Fibroblast of lung (primary cell): ENCODE data around the gene OTC. TPM values are rescaled to one million over a fixed set of nuclear protein-coding genes. Genes with fewer than 3 reads are reported as not detected.

Source experiments
- DNase-seq, 2 donors: peaks; one replicate each; pipeline versions ENCODE4 v3.0.0 to v3.0.0-alpha.2; 2010; ENCODE audit warnings: low read depth in 2 of 2
- H2AFZ ChIP-seq: 2 replicates; pipeline ENCODE4 v1.5.1; 2012; ENCODE audit warnings: low read length, control low read depth, inconsistent platforms
- H3K27ac ChIP-seq: 2 replicates; pipeline ENCODE4 v1.5.1; 2011; ENCODE audit warnings: low read length, control low read depth; ENCODE audit not compliant: insufficient read depth
- H3K27me3 ChIP-seq: 2 replicates; pipeline ENCODE4 v1.5.1; 2011; ENCODE audit warnings: mild to moderate bottlenecking, low read length; ENCODE audit not compliant: control insufficient read depth, insufficient read depth
- H3K36me3 ChIP-seq: 2 replicates; pipeline ENCODE4 v1.5.1; 2011; ENCODE audit warnings: low read length; ENCODE audit not compliant: control insufficient read depth, insufficient read depth
- H3K4me1 ChIP-seq: 2 replicates; pipeline ENCODE4 v1.5.1; 2011; ENCODE audit warnings: low read length; ENCODE audit not compliant: control insufficient read depth, insufficient read depth; ENCODE audit errors: extremely low read depth
- H3K4me2 ChIP-seq: 2 replicates; pipeline ENCODE4 v1.5.1; 2011; ENCODE audit warnings: low read length, control low read depth; ENCODE audit not compliant: insufficient read depth; ENCODE audit errors: extremely low read depth
- H3K4me3 ChIP-seq, 4 experiments: fragments of 200-600 bp in 1 of 4; sonication (generic) in 1 of 4; replicated peaks in 1 of 4; 2 replicates each; pipeline ENCODE4 v1.5.1; 2011 to 2016; ENCODE audit warnings: low read length in 4 of 4, low read depth in 3 of 4, mild to moderate bottlenecking in 3 of 4, control low read depth in 2 of 4, inconsistent platforms in 1 of 4, mixed read lengths in 1 of 4; ENCODE audit not compliant: insufficient read depth in 1 of 4; ENCODE audit errors: control extremely low read depth in 1 of 4
- H3K79me2 ChIP-seq: 2 replicates; pipeline ENCODE4 v1.5.1; 2012; ENCODE audit warnings: mild to moderate bottlenecking, low read length, inconsistent platforms; ENCODE audit not compliant: control insufficient read depth, insufficient read depth
- H3K9ac ChIP-seq: 2 replicates; pipeline ENCODE4 v1.5.1; 2011; ENCODE audit warnings: mild to moderate bottlenecking, low read length, control low read depth; ENCODE audit not compliant: insufficient read depth
- H3K9me3 ChIP-seq: 2 replicates; pipeline ENCODE4 v1.5.1; 2012; ENCODE audit warnings: low read depth, low read length; ENCODE audit not compliant: control insufficient read depth, insufficient read depth
- H4K20me1 ChIP-seq: 2 replicates; pipeline ENCODE4 v1.5.1; 2011; ENCODE audit warnings: low read length; ENCODE audit not compliant: control insufficient read depth, insufficient read depth; ENCODE audit errors: extremely low read depth
- EZH2 ChIP-seq: IDR thresholded peaks from 2 replicates; pipeline ENCODE4 v1.5.1; 2012; ENCODE audit warnings: low read length, control low read depth, mild to moderate bottlenecking; ENCODE audit errors: missing control alignments
- polyA plus RNA-seq, 2 donors: library from polyadenylated mRNA; depleted of rRNA in 1 of 2; stranded (reverse) in 1 of 2; unstranded in 1 of 2; fragments of >200 nt; gene quantifications; 2 replicates each; pipeline ENCODE4 v1.2.1, GENCODE V29; 2011 to 2012; ENCODE audit warnings: missing spikeins in 1 of 2
- total RNA-seq: library from RNA; depleted of rRNA; stranded (reverse); fragments of >200 nt; gene quantifications from 2 replicates; pipeline ENCODE4 v1.2.1, GENCODE V29; 2014
- TF ChIP-seq, protein P1 (sequence below), 2 donors: IDR thresholded peaks in 1 of 2; conservative IDR thresholded peaks in 1 of 2; 1 replicate in 1 of 2; 2 replicates in 1 of 2; pipeline ENCODE4 v1.5.1; 2011 to 2012; ENCODE audit warnings: low read length in 2 of 2, control low read depth in 1 of 2, inconsistent platforms in 1 of 2, low read depth in 1 of 2, mild to moderate bottlenecking in 1 of 2

OTC gene
- total and polyA plus RNA-seq, 2 donors (not counting 1 experiment from before 2014, with no cell fraction given) = not detected

DNA sequence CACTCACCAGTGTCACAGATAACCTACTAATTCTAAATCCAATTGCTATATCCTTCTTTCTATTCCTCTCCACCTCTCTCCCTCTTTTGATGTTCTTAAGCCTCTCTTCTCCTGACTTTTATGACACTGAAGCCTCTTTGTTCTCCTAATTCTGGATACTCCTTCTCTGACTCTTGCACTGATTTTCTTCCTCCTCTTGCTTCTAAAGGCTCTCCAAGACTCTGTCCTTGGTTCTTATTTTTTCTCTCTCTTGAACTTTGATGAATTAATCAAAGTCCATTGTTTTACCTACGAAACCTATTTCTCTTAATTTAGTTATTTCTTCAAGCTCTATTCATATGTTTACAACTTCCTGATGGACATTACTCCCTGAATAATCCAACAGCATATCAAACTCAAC is 113.3 kb downstream of the OTC start:
- no peaks in the 10 kb centered on the region for H4K20me1 ChIP-seq
- TF ChIP-seq EZH2 = no peak
- TF ChIP-seq, protein P1, sequence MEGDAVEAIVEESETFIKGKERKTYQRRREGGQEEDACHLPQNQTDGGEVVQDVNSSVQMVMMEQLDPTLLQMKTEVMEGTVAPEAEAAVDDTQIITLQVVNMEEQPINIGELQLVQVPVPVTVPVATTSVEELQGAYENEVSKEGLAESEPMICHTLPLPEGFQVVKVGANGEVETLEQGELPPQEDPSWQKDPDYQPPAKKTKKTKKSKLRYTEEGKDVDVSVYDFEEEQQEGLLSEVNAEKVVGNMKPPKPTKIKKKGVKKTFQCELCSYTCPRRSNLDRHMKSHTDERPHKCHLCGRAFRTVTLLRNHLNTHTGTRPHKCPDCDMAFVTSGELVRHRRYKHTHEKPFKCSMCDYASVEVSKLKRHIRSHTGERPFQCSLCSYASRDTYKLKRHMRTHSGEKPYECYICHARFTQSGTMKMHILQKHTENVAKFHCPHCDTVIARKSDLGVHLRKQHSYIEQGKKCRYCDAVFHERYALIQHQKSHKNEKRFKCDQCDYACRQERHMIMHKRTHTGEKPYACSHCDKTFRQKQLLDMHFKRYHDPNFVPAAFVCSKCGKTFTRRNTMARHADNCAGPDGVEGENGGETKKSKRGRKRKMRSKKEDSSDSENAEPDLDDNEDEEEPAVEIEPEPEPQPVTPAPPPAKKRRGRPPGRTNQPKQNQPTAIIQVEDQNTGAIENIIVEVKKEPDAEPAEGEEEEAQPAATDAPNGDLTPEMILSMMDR (conservative IDR thresholded peaks at IDR 0.05 in 1 of 2, IDR thresholded peaks at IDR 0.05 in 1 of 2; ENCODE audit: low read depth in 1 of 2, low read length in 2 of 2) = no peak
- H3K4me1 ChIP-seq = no peaks in the 10 kb centered on the region

GRCh38 chrX:38468563-38469157 is 116.3 kb downstream of the OTC start:
- Histone ChIP-seq H4K20me1 (no peaks in the 10 kb centered on the region), H3K9me3 (no peaks in the 10 kb centered on the region), H3K27ac (no peak overlapping the region), H3K27me3 (no peaks in the 10 kb centered on the region), H3K4me3 (no peak overlapping the region), H3K36me3 (no peaks in the 10 kb centered on the region), H3K4me1 (no peaks in the 10 kb centered on the region), H2AFZ (no peak overlapping the region), H3K79me2 (no peaks in the 10 kb centered on the region), H3K4me2 (no peak overlapping the region), H3K9ac (no peak overlapping the region)
- DNase-seq = no peak
- TF ChIP-seq EZH2 = no peak
- TF ChIP-seq, protein P1 (conservative IDR thresholded peaks at IDR 0.05 in 1 of 2, IDR thresholded peaks at IDR 0.05 in 1 of 2; ENCODE audit: low read depth in 1 of 2, low read length in 2 of 2) = no peak

More for the DNA sequence above, 113.3 kb downstream of the OTC start:
- H3K27ac ChIP-seq = no peak overlapping the region
- no peak for DNase-seq
- no peaks in the 10 kb centered on the region for H3K27me3 ChIP-seq
- H3K9ac ChIP-seq = no peak overlapping the region
- H3K36me3 ChIP-seq = no peaks in the 10 kb centered on the region
- H3K9me3 ChIP-seq = no peaks in the 10 kb centered on the region
- H3K4me3 ChIP-seq = no peak overlapping the region
- H3K79me2 ChIP-seq = no peaks in the 10 kb centered on the region
- no peak overlapping the region for H2AFZ ChIP-seq
- H3K4me2 ChIP-seq = no peak overlapping the region

Other genes with a start within 250 kb of the OTC start
- 84.9 and 91.2 TPM in 2 replicates for gene SRPX, start 131.7 kb upstream of the OTC start, total RNA-seq
- gene SRPX, start 131.7 kb upstream of the OTC start, polyA plus RNA-seq = 141 and 180 TPM in 2 replicates
- 5.1 and 5.3 TPM in 2 replicates for gene RPGR, start 25.1 kb upstream of the OTC start, total RNA-seq
- 1.9 and 2.0 TPM in 2 replicates for gene RPGR, start 25.1 kb upstream of the OTC start, polyA plus RNA-seq
- gene TSPAN7, start 208.9 kb downstream of the OTC start, total RNA-seq = not detected in 2 replicates
- gene TSPAN7, start 208.9 kb downstream of the OTC start, polyA plus RNA-seq = 0.03 and 0.11 TPM in 2 replicates